HG02642 (cell line): Measurements from ENCODE around the gene ZNF280C.

Experiments
- ATAC-seq: cut with Tn5 transposase; IDR thresholded peaks from one replicate; pipeline ENCODE4 v1.9.1; 2021; ENCODE audit warnings: mild to moderate bottlenecking; ENCODE audit not compliant: unreplicated experiment, poor library complexity

Gene ZNF280C

DNA sequence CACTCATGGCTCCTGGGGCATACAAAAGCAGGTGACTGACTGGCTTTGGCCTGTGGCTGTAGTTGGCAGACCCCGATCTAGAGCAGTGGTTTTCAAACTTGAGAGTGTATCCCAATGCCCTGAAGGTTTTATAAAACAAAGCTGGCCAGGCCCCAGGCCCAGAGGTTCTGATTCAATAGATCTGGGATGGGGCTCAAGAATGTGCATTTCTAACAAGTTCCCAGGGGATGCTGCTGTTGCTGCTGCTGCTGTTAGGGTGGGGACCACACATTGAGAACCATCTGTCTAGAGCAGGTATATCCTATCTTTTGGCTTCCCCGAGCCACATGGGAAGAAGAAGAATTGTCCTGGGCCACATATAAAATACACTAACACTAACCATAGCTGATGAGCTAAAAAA is 110.4 kb downstream of the ZNF280C start:
- ATAC-seq = no peak

DNA sequence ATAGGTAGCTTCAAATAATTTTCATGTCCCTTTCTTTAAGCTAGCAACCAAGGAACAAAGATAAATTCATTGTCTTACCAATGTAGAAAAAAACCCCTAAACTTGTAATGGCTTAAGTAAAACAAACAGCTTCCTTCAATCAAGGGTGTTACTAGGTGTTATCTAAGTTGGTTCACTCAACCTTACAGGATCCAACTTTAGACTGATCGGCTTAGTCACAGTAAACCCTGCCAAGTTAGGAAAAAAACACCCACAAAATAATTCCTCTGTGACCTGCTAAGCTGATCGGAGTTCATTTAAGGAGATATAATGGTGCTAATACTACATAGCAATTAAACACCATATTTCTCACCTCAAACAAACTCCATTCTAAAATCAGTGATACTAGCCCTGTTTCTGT is 113.1 kb downstream of the ZNF280C start:
- ATAC-seq = no peak
